AG10803 (cell line): Measurements from ENCODE around the gene MAGI1.
A peak's percentile ranks its signal among the peaks of the same experiment; 100 is the strongest.

Source experiments
- DNase-seq: peaks from one replicate; pipeline ENCODE4 v3.0.0; 2010; ENCODE audit warnings: low read depth
- H3K4me3 ChIP-seq: 2 replicates; pipeline ENCODE4 v1.5.1; 2011; ENCODE audit warnings: mild to moderate bottlenecking, low read length, control low read depth
- CTCF ChIP-seq: conservative IDR thresholded peaks from 2 replicates; pipeline ENCODE4 v1.5.1; 2011; ENCODE audit warnings: mild to moderate bottlenecking, low read length, control low read depth, inconsistent platforms

MAGI1 gene

GRCh38 chr3:65830948-65831732, 207.6 kb downstream of the MAGI1 start:
- TF ChIP-seq CTCF, result no peak
- no peak overlapping the region; the same call in 1 of the 2 replicates for H3K4me3 ChIP-seq
- DNase-seq, result no peak

GRCh38 chr3:65829228-65829627, 209.5 kb downstream of the MAGI1 start:
- no peak for TF ChIP-seq CTCF

GRCh38 chr3:65828706-65829105, 210.0 kb downstream of the MAGI1 start:
- no peak overlapping the region for H3K4me3 ChIP-seq
- TF ChIP-seq CTCF, result no peak
- DNase-seq, result peak; percentile 27

More at GRCh38 chr3:65829228-65829627, 209.5 kb downstream of the MAGI1 start:
- no peak for DNase-seq
- H3K4me3 ChIP-seq, result no peak overlapping the region

GRCh38 chr3:65827076-65827475, 211.6 kb downstream of the MAGI1 start:
- no peak for TF ChIP-seq CTCF
- DNase-seq, result no peak
- no peak overlapping the region for H3K4me3 ChIP-seq

- no peak for DNase-seq
- TF ChIP-seq CTCF, result no peak
- H3K4me3 ChIP-seq, result no peak overlapping the region
Measured at GRCh38 chr3:65824166-65824565, 214.6 kb downstream of the MAGI1 start.

GRCh38 chr3:65820600-65820999, 218.1 kb downstream of the MAGI1 start:
- no peak for TF ChIP-seq CTCF
- no peak for DNase-seq
- H3K4me3 ChIP-seq, result no peak overlapping the region

GRCh38 chr3:65819896-65820295, 218.8 kb downstream of the MAGI1 start:
- no peak overlapping the region for H3K4me3 ChIP-seq
- DNase-seq, result no peak

More at GRCh38 chr3:65819896-65820295, 218.8 kb downstream of the MAGI1 start:
- TF ChIP-seq CTCF, result no peak
